ENCODE data around the gene COL21A1.

Gene COL21A1

DNA sequence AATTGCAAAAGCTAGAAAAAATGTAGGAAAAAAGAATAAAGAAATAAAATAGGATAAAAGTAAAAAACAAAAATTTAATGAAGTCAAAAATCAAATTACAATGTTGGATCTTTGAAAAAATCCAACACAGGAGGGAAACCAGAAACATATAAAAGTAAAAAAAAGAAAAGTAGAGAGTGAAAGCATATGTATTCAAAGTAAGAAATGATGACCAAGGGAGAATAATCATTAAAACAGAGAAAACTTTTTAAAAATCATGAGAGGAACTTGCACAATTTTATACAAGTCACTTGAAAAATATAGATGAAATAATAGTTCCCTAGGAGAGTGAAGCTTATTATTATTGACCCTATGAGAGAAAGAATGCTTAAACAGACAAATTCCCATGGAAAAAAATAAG, 138.2 kb downstream of the COL21A1 start:
- H3K27ac ChIP-seq: no peak overlapping the region
- no peak for TF ChIP-seq ZFX (IDR thresholded peaks at IDR 0.05)
- no peak for TF ChIP-seq CTCF (conservative IDR thresholded peaks at IDR 0.05)

- TF ChIP-seq ZFX (IDR thresholded peaks at IDR 0.05) (no peak), CTCF (conservative IDR thresholded peaks at IDR 0.05) (no peak)
Observed at GRCh38 chr6:56106231-56106630, 141.1 kb downstream of the COL21A1 start.

DNA sequence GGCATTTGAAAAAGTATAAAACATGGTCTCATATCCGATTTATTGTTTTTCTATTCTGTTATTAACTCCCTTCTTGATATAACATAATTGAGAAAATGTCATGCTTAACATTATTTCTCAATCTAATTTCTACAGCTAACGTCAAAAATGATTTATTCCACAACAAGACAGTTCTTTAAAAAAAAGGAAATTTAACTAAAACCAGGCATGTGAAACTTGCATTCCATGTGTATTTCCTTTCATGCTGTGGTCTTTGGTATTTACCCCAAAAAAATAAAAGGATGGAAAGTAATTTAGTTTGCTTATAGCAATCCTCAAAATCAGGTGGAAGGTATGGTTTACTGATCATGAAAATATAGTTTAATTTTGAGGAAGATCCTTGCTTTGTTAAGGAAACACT, 142.8 kb downstream of the COL21A1 start:
- no peak overlapping the region for H3K27ac ChIP-seq
- no peak for TF ChIP-seq CTCF (conservative IDR thresholded peaks at IDR 0.05)
- TF ChIP-seq ZFX (IDR thresholded peaks at IDR 0.05): no peak

More at GRCh38 chr6:56106231-56106630, 141.1 kb downstream of the COL21A1 start:
- no peak overlapping the region for H3K27ac ChIP-seq

- TF ChIP-seq CTCF (conservative IDR thresholded peaks at IDR 0.05) (no peak), ZFX (IDR thresholded peaks at IDR 0.05) (no peak)
- H3K27ac ChIP-seq: no peak overlapping the region
Observed at GRCh38 chr6:56102216-56102615, 145.2 kb downstream of the COL21A1 start.

- no peak overlapping the region for H3K27ac ChIP-seq
- no peak for TF ChIP-seq CTCF (conservative IDR thresholded peaks at IDR 0.05)
- TF ChIP-seq ZFX (IDR thresholded peaks at IDR 0.05): no peak
Observed at GRCh38 chr6:56101141-56101553, 146.2 kb downstream of the COL21A1 start.

DNA sequence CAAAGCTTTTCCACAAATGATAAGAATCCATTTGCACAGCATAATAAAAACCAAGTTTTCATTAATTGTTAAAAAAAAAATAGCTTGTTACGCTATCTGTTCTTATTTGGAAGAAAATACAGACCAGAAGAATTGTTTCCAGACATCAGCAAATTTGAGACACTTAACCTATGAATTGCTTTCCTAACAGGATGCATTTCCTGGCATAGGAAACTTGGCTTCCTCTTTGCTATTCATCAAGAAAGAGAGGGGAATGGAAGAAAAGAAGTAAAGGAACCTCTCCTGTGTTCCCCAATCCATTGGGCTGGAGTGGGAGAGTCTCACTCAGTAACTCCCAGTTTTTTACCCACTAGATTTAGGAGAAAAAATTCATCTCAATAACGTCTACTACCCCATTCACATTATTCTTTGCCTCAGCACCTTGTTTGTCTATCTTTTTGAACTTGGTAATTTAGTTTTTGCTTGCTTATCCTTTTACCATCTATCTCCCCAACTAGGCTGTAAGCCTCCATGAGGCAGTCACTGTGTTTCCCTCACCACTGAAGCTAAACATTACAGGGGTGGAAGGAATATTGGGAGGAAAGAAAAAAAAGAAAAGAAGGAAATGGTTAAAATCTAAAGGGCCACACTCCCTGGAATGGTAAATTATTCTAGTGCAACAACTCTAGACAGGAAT, 150.3 kb downstream of the COL21A1 start:
- TF ChIP-seq CTCF (conservative IDR thresholded peaks at IDR 0.05): no peak
- TF ChIP-seq ZFX (IDR thresholded peaks at IDR 0.05): no peak
- H3K27ac ChIP-seq: no peak overlapping the region

DNA sequence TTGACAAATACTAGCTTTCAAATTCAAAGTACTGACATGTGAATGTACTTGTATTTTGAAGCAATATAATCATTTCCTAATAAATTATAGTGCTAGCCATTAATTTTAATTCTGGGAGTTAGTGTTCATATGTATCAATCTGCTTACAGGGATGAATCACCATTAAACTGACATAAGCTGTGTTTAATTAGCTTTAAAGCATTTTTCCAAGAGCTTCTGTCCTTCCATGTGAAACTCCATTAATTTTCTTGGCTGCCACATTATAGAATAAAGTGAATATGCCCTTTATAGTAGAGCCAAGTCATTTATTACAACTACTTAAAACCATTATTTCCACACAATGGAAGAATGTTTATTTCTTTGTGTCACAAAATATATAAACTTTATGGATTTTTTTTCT, 150.8 kb downstream of the COL21A1 start:
- no peak overlapping the region for H3K27ac ChIP-seq
- TF ChIP-seq ZFX (IDR thresholded peaks at IDR 0.05) (no peak), CTCF (conservative IDR thresholded peaks at IDR 0.05) (no peak)

All from C4-2B (cell line).